Activated CD8-positive, alpha-beta memory T cell treated with anti-CD3 and anti-CD28 coated beads, Interleukin-2, amount 10 ng/mL, durations not matched to agents 7 days and 5 days (primary cell): ENCODE results near the gene ANTXR1. TPM values are rescaled to one million over a fixed set of nuclear protein-coding genes. Genes with fewer than 3 reads are reported as not detected.

Experiments
- ATAC-seq: fragments of 150-1000 bp; cut with Tn5 transposase; one replicate; pipeline ENCODE4 v1.10.0; 2021; ENCODE audit warnings: moderate library complexity
- CTCF ChIA-PET: fragments of 350-600 bp; sonication (Branson Sonifier 250); formaldehyde crosslinking; loops from one replicate; lab custom pipeline; 2021; ENCODE audit warnings: antibody characterized with exemption; lab: Charles Lee
- DNase-seq: peaks from one replicate; pipeline ENCODE4 v3.0.0-alpha.2; 2020
- H3K27ac Mint-ChIP-seq: one replicate; pipeline ENCODE4 v1.8.0; 2021; ENCODE audit warnings: mild to moderate bottlenecking, mixed read lengths
- H3K27me3 Mint-ChIP-seq: one replicate; pipeline ENCODE4 v1.8.0; 2021; ENCODE audit warnings: mixed read lengths
- H3K36me3 Mint-ChIP-seq: one replicate; pipeline ENCODE4 v1.8.0; 2021; ENCODE audit warnings: mild to moderate bottlenecking, mixed read lengths
- H3K4me1 Mint-ChIP-seq: one replicate; pipeline ENCODE4 v1.8.0; 2021; ENCODE audit warnings: mixed read lengths
- H3K4me3 Mint-ChIP-seq: one replicate; pipeline ENCODE4 v1.8.0; 2021; ENCODE audit warnings: mild to moderate bottlenecking, moderate library complexity, mixed read lengths
- H3K9me3 Mint-ChIP-seq: one replicate; pipeline ENCODE4 v1.8.0; 2022; ENCODE audit warnings: low read depth, mixed read lengths
- total RNA-seq, 2 experiments: library from RNA; stranded (reverse); gene quantifications; one replicate each; pipeline ENCODE4 v1.2.3, GENCODE V29; 2021

The ANTXR1 gene
- total RNA-seq = under 1 TPM in 1 of 2 experiments, not detected in 1; 0.23 TPM

DNA sequence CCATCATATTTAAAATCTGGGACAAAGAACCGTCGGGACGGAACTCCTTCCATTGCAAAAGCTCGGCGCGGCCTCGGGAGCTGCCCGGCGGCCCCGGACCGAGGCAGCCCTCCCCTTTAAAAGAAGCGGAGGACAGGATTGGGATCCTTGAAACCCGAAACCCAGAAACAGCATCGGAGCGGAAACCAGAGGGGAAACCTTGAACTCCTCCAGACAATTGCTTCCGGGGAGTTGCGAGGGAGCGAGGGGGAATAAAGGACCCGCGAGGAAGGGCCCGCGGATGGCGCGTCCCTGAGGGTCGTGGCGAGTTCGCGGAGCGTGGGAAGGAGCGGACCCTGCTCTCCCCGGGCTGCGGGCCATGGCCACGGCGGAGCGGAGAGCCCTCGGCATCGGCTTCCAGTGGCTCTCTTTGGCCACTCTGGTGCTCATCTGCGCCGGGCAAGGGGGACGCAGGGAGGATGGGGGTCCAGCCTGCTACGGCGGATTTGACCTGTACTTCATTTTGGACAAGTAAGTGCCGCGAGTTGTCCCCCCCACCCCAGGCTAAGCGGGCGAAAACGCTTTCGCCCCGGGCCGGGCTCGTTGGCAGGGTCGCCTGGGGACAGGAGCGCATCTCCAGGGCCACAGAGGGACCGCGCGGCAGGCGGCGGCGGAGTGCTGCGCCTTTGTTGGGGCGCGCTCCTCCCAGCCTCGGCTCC lies at the start of gene ANTXR1:
Gene ANTXR1, plus strand, starts transcription at position 38 of the 698 bp plus-strand sequence. Its CDS starts 321 bp downstream, at position 359.
- H3K36me3 Mint-ChIP-seq = no peaks in the 10 kb centered on the region
- peaks cover 87% of the 10 kb centered on the region for H3K27me3 Mint-ChIP-seq
- DNase-seq (no peak), ATAC-seq (peak; percentile 79)
- H3K4me3 Mint-ChIP-seq = peak within 1 kb of the TSS; percentile 63
- no peaks in the 10 kb centered on the region for H3K9me3 Mint-ChIP-seq
- H3K4me1 Mint-ChIP-seq = peaks cover 17% of the 10 kb centered on the region
- no peak within 1 kb of the TSS for H3K27ac Mint-ChIP-seq
- CTCF ChIA-PET = interaction anchor here (0.6 to 1.3 kb wide), 8 partner anchors 8 to 332 kb away, joined by 3 to 6 read pairs (median 4); no protein-coding TSS in a partner anchor

DNA sequence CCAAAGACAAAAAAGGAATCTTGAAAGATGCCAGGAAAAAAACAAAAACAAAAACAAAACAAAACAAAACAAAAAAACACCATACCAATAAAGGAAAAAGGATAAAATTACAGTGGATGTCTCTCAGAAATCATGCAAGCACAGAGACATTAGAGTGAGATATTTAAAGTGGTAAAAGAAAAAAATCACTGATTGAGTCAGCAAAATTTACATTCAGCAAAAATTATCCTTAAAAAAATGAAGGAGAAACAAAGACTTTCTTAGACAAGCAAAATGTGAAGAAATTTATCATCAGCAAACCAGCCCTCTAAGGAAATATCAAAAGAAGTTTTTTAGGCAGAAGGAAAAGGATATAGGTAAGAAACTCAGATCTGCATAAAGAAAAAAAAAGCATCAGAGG lies 48.7 kb upstream of the ANTXR1 start:
- DNase-seq = no peak
- Mint-ChIP-seq H3K36me3 (no peaks in the 10 kb centered on the region), H3K4me1 (no peaks in the 10 kb centered on the region), H3K27me3 (peaks cover 46% of the 10 kb centered on the region), H3K4me3 (no peak overlapping the region), H3K9me3 (no peaks in the 10 kb centered on the region), H3K27ac (no peak overlapping the region)
- ATAC-seq = no peak
- CTCF ChIA-PET = no interaction called here

DNA sequence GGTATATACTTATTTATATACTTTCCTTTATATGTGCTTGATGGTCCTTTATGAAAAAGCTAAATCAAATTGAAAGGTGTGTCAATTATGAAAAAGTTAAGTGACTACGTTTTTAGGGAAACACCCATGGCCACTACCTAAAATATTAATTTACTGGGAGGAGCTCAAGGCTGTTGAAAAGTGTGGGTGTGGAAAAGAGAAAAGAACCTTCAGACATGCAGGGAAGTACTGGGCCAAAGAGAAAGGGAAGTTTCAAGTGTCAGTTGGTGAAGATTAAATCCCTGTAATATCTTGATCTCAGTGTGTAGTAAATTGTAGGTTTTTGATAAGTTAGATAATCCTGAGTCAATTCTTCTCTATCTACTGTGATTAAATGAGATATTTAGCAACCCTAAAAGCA lies 44.8 kb upstream of the ANTXR1 start:
- Mint-ChIP-seq H3K27ac (no peak overlapping the region), H3K4me3 (no peak overlapping the region), H3K27me3 (peaks cover 36% of the 10 kb centered on the region), H3K4me1 (no peaks in the 10 kb centered on the region), H3K9me3 (no peaks in the 10 kb centered on the region), H3K36me3 (no peaks in the 10 kb centered on the region)
- ATAC-seq = no peak
- CTCF ChIA-PET = interaction anchor here (1.3 kb wide), 1 partner anchor 25 kb away, joined by 4 read pairs; no protein-coding TSS in a partner anchor
- DNase-seq = no peak

DNA sequence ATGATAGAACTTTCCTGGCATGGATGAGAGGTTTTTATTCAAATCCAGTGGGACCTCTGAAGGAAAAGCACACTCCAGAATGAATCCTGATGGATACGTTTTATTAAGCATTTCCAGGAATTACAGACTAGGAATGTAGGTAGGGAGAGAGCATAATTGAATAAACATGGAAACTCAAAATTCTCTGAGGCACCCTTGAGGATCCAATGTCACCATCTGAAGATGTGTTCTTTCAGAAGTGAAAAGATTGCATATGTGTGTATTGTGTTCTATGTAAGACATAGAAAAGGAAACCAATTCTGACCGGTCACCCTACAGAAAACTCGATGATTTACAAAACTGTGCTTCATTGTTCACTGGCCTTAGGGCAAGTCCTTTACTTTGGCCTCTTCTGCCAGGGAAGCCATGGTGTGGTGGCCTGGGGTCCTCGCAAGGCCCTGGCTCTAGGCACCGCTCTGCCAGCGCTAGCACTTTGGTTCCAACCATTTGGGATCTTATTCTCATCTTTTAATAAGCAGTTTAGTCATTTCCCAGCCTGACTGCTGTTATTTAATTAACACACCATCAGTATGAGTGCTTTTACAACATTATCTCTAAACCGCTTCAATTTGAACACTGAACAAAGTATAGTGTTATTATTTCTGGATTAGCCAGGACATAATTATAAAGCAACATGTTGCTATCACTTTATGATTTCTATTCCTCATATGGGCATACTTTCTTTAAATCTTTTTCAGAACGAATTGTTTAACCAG lies 43.1 kb upstream of the ANTXR1 start:
- no peak overlapping the region for H3K27ac Mint-ChIP-seq
- no peaks in the 10 kb centered on the region for H3K9me3 Mint-ChIP-seq
- H3K4me3 Mint-ChIP-seq = no peak overlapping the region
- no peak for ATAC-seq
- no peaks in the 10 kb centered on the region for H3K4me1 Mint-ChIP-seq
- no peaks in the 10 kb centered on the region for H3K36me3 Mint-ChIP-seq
- no peak for DNase-seq
- H3K27me3 Mint-ChIP-seq = peaks cover 34% of the 10 kb centered on the region
- CTCF ChIA-PET = interaction anchor here (1.3 kb wide), 1 partner anchor 26 kb away, joined by 4 read pairs; no protein-coding TSS in a partner anchor

DNA sequence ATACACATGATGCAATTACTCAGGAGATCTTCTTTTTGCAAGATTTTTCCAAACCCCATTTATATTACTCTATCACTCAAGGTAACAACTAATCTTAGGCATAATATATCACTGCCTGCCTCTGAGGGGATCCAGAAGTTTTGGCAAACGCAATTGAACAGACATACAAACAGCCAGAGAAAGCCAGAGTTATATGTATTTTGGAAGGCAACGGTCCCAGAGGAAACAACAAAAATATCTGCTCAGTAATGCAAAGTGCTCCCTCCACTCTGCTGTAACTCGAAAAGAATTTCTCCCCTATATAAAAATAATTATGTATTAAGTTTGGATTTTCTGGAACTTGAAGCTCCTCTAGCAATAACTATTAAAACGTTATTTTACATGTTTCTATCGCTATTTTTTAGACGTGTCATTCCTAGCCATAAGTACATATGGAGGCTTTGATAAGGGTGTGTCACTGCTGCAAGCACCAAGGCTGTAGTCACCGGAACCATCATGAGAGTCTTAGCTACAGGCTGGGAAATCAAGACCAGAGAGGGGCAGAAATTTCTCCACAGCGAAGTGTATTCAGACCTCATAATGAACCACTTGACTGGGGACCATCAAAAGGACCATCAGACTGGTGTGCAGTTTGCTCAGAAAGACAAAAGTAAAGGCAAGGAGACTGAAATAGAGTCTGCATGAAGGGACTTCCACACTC lies 42.3 kb upstream of the ANTXR1 start:
- Mint-ChIP-seq H3K4me3 (no peak overlapping the region), H3K27me3 (peaks cover 38% of the 10 kb centered on the region), H3K36me3 (no peaks in the 10 kb centered on the region), H3K27ac (no peak overlapping the region), H3K9me3 (no peaks in the 10 kb centered on the region), H3K4me1 (no peaks in the 10 kb centered on the region)
- CTCF ChIA-PET = no interaction called here
- ATAC-seq (no peak), DNase-seq (no peak)

DNA sequence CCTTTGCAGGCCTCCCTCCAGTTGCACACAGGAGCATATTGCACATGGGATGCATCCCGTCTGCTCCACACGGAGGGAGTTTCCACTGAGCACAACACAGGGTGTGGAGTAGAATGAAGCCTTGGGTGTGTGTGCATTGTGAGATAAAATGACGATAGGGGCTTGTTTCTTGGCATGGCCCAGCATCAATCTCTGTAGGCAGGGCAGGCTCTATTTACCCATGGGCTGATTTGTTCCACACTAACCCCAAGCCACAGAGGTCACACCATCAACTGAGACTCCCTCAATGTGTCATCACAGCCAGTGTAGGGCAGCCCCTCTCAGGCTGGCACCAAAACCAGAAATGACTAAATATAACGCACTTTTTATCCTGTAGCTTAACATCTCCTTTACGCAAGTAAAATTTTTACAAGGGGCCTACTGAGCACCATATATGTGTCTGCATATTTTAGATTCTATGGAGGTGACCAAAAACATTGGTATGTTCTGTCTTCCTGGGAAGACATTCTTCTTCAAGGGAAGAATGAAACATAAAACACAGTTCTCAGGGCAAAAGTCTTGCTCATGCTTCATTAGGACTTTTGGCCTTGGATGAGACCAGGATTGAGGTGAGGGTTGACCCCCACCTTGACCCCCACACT lies 41.3 kb upstream of the ANTXR1 start:
- Mint-ChIP-seq H3K36me3 (no peaks in the 10 kb centered on the region), H3K4me1 (no peaks in the 10 kb centered on the region), H3K4me3 (no peak overlapping the region), H3K27me3 (peaks cover 32% of the 10 kb centered on the region), H3K27ac (no peak overlapping the region), H3K9me3 (no peaks in the 10 kb centered on the region)
- CTCF ChIA-PET = interaction anchor here (1.5 kb wide), 1 partner anchor 28 kb away, joined by 6 read pairs; no protein-coding TSS in a partner anchor
- ATAC-seq = no peak
- no peak for DNase-seq

DNA sequence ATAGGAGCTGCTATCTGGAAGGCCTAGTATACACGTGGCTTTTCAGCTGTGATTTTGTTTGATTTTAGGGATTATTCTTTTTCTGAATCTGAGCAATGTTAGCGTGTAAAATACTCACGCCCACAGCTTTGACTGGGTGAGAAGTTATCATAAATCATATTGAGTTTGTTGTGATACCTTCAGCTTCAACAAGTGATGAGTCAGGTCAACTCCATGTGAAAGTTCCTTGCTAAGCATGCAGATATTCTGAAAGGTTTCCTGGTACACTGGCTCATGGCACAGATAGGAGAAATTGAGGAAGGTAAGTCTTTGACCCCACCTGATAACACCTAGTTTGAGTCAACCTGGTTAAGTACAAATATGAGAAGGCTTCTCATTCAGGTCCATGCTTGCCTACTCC lies 38.7 kb upstream of the ANTXR1 start, which contains the start of gene GKN1:
Gene GKN1, plus strand, starts transcription at position 386 of the 400 bp plus-strand sequence. CDS start 42 bp downstream, outside the sequence.
- DNase-seq (no peak), ATAC-seq (no peak)
- no peaks in the 10 kb centered on the region for H3K4me1 Mint-ChIP-seq
- CTCF ChIA-PET = no interaction called here
- no peak within 1 kb of the TSS for H3K4me3 Mint-ChIP-seq
- H3K9me3 Mint-ChIP-seq = no peaks in the 10 kb centered on the region
- peaks cover 41% of the 10 kb centered on the region for H3K27me3 Mint-ChIP-seq
- no peak within 1 kb of the TSS for H3K27ac Mint-ChIP-seq
- no peaks in the 10 kb centered on the region for H3K36me3 Mint-ChIP-seq

DNA sequence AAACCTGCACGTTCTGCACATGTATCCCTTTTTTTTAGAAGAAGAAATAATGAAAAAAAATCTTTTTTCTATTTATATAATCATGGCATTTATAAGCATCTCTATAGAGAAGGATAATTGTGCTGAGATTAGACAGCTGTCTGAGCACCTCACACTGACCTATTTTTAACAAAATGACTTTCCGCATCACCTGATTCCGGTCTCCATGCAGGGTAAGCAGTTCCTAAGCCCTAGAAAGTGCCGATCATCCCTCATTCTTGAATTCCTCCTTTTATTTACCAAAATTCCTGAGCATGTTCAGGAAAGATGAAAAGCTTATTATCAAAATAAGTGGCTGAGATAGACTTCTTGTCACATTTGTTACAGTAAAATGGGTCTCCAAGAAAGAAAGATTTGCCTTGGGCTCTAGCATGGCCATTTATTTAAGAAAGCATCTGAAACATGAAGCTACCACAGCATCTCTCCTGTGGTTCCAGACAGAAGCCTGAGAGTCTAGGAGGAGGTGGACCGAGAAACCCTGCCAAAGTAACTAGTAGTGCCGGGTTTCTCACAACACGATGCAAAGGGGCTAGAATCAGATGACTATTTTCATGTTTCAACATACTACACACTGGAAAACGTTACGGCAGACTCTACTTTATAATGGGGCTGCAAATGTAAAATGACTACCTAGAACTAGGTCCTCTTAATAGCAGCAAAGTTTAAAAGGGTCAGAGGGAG lies 37.9 kb upstream of the ANTXR1 start:
- CTCF ChIA-PET = no interaction called here
- no peaks in the 10 kb centered on the region for H3K9me3 Mint-ChIP-seq
- H3K27me3 Mint-ChIP-seq = peaks cover 47% of the 10 kb centered on the region
- H3K4me3 Mint-ChIP-seq = no peak overlapping the region
- no peaks in the 10 kb centered on the region for H3K4me1 Mint-ChIP-seq
- H3K27ac Mint-ChIP-seq = no peak overlapping the region
- no peak for ATAC-seq
- no peak for DNase-seq
- no peaks in the 10 kb centered on the region for H3K36me3 Mint-ChIP-seq

DNA sequence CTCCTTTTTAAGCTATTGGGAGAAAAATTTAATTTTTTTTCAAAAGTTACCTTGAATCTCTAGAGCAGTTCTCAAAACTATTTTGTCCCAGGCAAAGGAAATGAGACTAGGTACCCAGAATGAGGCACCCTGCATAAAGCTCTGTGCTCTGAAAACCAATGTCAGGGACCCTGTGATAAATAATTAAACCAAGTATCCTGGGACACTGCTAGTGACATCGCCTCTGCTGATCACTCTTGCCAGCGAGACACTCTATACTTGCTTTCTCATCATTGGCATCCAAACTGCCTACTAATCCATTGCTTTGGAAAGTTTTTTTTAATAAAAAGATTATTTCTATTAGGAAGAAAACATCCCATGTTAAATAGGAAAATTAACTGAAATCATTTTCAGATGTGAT lies 37.1 kb upstream of the ANTXR1 start:
- H3K4me1 Mint-ChIP-seq = no peaks in the 10 kb centered on the region

DNA sequence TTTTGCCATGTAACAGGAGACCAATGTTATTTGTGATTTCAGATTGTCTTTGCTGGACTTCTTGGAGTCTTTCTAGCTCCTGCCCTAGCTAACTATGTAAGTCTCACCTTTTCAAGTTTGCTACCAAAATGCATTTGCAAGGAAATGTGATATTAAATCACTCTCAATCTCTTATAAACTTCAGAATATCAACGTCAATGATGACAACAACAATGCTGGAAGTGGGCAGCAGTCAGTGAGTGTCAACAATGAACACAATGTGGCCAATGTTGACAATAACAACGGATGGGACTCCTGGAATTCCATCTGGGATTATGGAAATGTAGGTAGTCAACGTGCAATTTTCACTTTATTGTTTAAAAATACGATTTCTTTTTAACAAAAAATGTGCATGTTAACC lies 35.5 kb upstream of the ANTXR1 start:
- Mint-ChIP-seq H3K27ac (no peak overlapping the region), H3K27me3 (peaks cover 59% of the 10 kb centered on the region), H3K4me3 (no peak overlapping the region), H3K36me3 (no peaks in the 10 kb centered on the region), H3K9me3 (no peaks in the 10 kb centered on the region), H3K4me1 (no peaks in the 10 kb centered on the region)
- CTCF ChIA-PET = no interaction called here
- DNase-seq (no peak), ATAC-seq (no peak)

More for the DNA sequence above, 37.1 kb upstream of the ANTXR1 start:
- Mint-ChIP-seq H3K36me3 (no peaks in the 10 kb centered on the region), H3K27me3 (peaks cover 53% of the 10 kb centered on the region), H3K27ac (no peak overlapping the region), H3K9me3 (no peaks in the 10 kb centered on the region), H3K4me3 (no peak overlapping the region)
- CTCF ChIA-PET = no interaction called here
- no peak for DNase-seq
- no peak for ATAC-seq

DNA sequence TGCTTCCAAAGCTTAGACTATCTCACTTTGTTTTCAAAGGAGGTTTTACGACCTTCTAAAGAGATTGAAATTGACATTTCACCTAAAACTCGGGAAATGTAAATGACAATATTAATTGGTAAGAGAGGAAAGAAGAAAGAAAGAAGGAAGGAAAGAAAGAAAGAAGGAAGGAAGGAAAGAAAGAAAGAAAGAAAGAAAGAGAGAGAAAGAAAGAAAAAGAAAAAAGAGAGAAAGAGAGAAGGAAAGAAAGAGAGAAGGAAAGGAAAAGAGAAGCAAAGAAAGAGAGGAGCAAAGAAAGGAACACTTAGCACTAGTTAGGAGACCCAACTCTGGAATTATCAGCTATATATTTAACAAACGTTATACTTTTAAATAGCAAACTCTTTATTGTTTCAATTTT lies 34.9 kb upstream of the ANTXR1 start:
- no peak overlapping the region for H3K27ac Mint-ChIP-seq
- DNase-seq (no peak), ATAC-seq (no peak)
- peaks cover 59% of the 10 kb centered on the region for H3K27me3 Mint-ChIP-seq
- H3K4me3 Mint-ChIP-seq = no peak overlapping the region
- CTCF ChIA-PET = no interaction called here
- no peaks in the 10 kb centered on the region for H3K9me3 Mint-ChIP-seq
- H3K36me3 Mint-ChIP-seq = no peaks in the 10 kb centered on the region
- no peaks in the 10 kb centered on the region for H3K4me1 Mint-ChIP-seq

DNA sequence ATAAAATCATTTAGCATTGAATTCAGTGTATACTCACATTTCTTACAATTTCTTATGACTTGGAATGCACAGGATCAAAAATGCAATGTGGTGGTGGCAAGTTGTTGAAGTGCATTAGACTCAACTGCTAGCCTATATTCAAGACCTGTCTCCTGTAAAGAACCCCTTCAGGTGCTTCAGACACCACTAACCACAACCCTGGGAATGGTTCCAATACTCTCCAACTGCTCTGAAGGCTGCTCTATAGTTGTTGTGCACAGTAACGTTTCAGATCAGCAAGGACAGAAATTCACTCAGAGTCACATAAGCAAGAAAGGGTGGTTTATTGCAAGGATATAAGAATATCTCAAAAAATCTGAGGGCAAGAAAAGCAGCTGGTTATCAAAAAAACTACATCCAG lies 32.0 kb upstream of the ANTXR1 start:
- Mint-ChIP-seq H3K4me1 (no peaks in the 10 kb centered on the region), H3K9me3 (no peaks in the 10 kb centered on the region), H3K36me3 (no peaks in the 10 kb centered on the region), H3K4me3 (no peak overlapping the region), H3K27ac (no peak overlapping the region), H3K27me3 (peaks cover 45% of the 10 kb centered on the region)
- DNase-seq (no peak), ATAC-seq (no peak)
- CTCF ChIA-PET = no interaction called here
